H1 (cell line): ENCODE data around the gene CACNA1E. TPM values are rescaled to one million over a fixed set of nuclear protein-coding genes. Genes with fewer than 3 reads are reported as not detected.

Source experiments
- CTCF ChIA-PET: fragments of 300-600 bp; sonication (Branson Sonifier 250); formaldehyde crosslinking; loops from one replicate; lab custom pipeline; 2021; ENCODE audit not compliant: partially characterized antibody; lab: Charles Lee
- POLR2A ChIA-PET: fragments of 300-600 bp; sonication (Branson Sonifier 250); formaldehyde crosslinking; loops from one replicate; lab custom pipeline; 2021; ENCODE audit warnings: inconsistent platforms; ENCODE audit not compliant: partially characterized antibody; lab: Charles Lee
- DNase-seq, 2 experiments: peaks; one replicate each; pipeline versions ENCODE4 v3.0.0 to v3.0.0-alpha.2; 2010 to 2022; ENCODE audit warnings: low spot score in 2 of 2, low read depth in 1 of 2, mixed read lengths in 1 of 2
- FAIRE-seq: peaks from 2 replicates; lab custom pipeline; 2011; peaks lifted over from hg19 to GRCh38; lab: Jason Lieb, UNC
- H2AFZ ChIP-seq: 2 replicates; pipeline ENCODE4 v1.8.1; 2012; ENCODE audit warnings: low read length, inconsistent platforms
- H2AK5ac ChIP-seq: 2 replicates; pipeline ENCODE4 v1.6.1; 2013; ENCODE audit warnings: low read depth, low read length
- H2BK120ac ChIP-seq: replicated peaks from 2 replicates; pipeline ENCODE3; 2013; ENCODE audit warnings: low read depth, low read length, inconsistent platforms
- H2BK12ac ChIP-seq: 2 replicates; pipeline ENCODE4 v1.6.1; 2013; ENCODE audit warnings: low read depth, low read length
- H2BK15ac ChIP-seq: 2 replicates; pipeline ENCODE4 v1.6.1; 2013; ENCODE audit warnings: low read length
- H2BK20ac ChIP-seq: 2 replicates; pipeline ENCODE4 v1.6.1; 2013; ENCODE audit warnings: low read length
- H2BK5ac ChIP-seq: 2 replicates; pipeline ENCODE4 v1.6.1; 2013; ENCODE audit warnings: low read depth, low read length
- H3K14ac ChIP-seq: 2 replicates; pipeline ENCODE4 v1.6.1; 2013; ENCODE audit warnings: inconsistent platforms; ENCODE audit not compliant: insufficient read length
- H3K18ac ChIP-seq: 2 replicates; pipeline ENCODE4 v1.6.1; 2013; ENCODE audit warnings: low read length; ENCODE audit errors: extremely low read depth
- H3K23ac ChIP-seq: 2 replicates; pipeline ENCODE4 v1.6.1; 2013; ENCODE audit warnings: inconsistent platforms; ENCODE audit not compliant: insufficient read length
- H3K23me2 ChIP-seq: 2 replicates; pipeline ENCODE4 v1.6.1; 2013; ENCODE audit warnings: low read depth, low read length
- H3K27ac ChIP-seq: 2 replicates; pipeline ENCODE4 v1.6.1; 2011; ENCODE audit warnings: low read depth, low read length, inconsistent platforms
- H3K27me3 ChIP-seq, 4 experiments: replicated peaks in 1 of 4; 1 replicate in 1 of 4; 2 replicates in 3 of 4; pipeline versions ENCODE4 v1.6.1 to v1.8.1; 2011 to 2013; ENCODE audit warnings: low read length in 3 of 4, mild to moderate bottlenecking in 3 of 4, inconsistent platforms in 2 of 4, mixed read lengths in 2 of 4, moderate library complexity in 1 of 4; ENCODE audit not compliant: control insufficient read depth in 3 of 4, insufficient read depth in 3 of 4; ENCODE audit errors: extremely low read depth in 1 of 4
- H3K36me3 ChIP-seq, 4 experiments: 2 replicates each; pipeline versions ENCODE4 v1.6.1 to v1.8.1; 2011 to 2013; ENCODE audit warnings: mild to moderate bottlenecking in 4 of 4, low read length in 3 of 4, moderate library complexity in 2 of 4, control low read depth in 1 of 4, inconsistent platforms in 1 of 4; ENCODE audit not compliant: insufficient read depth in 4 of 4, control insufficient read depth in 2 of 4
- H3K4ac ChIP-seq: replicated peaks from 2 replicates; pipeline ENCODE3; 2013; ENCODE audit warnings: low read length, low read depth, mixed read lengths, inconsistent platforms; ENCODE audit not compliant: insufficient read length
- H3K4me1 ChIP-seq, 4 experiments: replicated peaks in 1 of 4; 1 replicate in 1 of 4; 2 replicates in 3 of 4; pipeline versions ENCODE4 v1.6.1 to v1.8.1; 2011 to 2013; ENCODE audit warnings: low read length in 3 of 4, inconsistent platforms in 2 of 4, mixed read lengths in 1 of 4; ENCODE audit not compliant: insufficient read depth in 4 of 4, control insufficient read depth in 3 of 4
- H3K4me2 ChIP-seq, 2 experiments: 2 replicates each; pipeline versions ENCODE4 v1.6.1 to v1.8.1; 2011 to 2013; ENCODE audit warnings: low read depth in 2 of 2, low read length in 2 of 2, control low read depth in 1 of 2, inconsistent platforms in 1 of 2, mild to moderate bottlenecking in 1 of 2; ENCODE audit not compliant: insufficient read depth in 1 of 2
- H3K4me3 ChIP-seq, 4 experiments: fragments of 200-600, 300-600 bp in 1 of 4; sonication (generic), shearing (Covaris generic), sonication (Bioruptor Twin) in 1 of 4; 2 replicates each; pipeline versions ENCODE4 v1.5.1 to v1.8.1; 2011 to 2016; ENCODE audit warnings: low read length in 4 of 4, low read depth in 3 of 4, control low read depth in 2 of 4, inconsistent platforms in 2 of 4, mild to moderate bottlenecking in 2 of 4, mixed read lengths in 1 of 4, moderate library complexity in 1 of 4; ENCODE audit not compliant: insufficient read depth in 2 of 4; ENCODE audit errors: extremely low read depth in 1 of 4
- H3K56ac ChIP-seq: replicated peaks from 2 replicates; pipeline ENCODE3; 2013; ENCODE audit warnings: low read depth, mild to moderate bottlenecking, mixed read lengths, low read length, inconsistent platforms; ENCODE audit not compliant: insufficient read length
- H3K79me1 ChIP-seq: 2 replicates; pipeline ENCODE4 v1.6.1; 2013; ENCODE audit warnings: low read depth, low read length, control low read depth
- H3K79me2 ChIP-seq, 2 experiments: 2 replicates each; pipeline versions ENCODE4 v1.6.1 to v1.8.1; 2012 to 2013; ENCODE audit warnings: low read length in 2 of 2, mild to moderate bottlenecking in 2 of 2, inconsistent platforms in 1 of 2; ENCODE audit not compliant: insufficient read depth in 2 of 2, control insufficient read depth in 1 of 2
- H3K9ac ChIP-seq, 4 experiments: replicated peaks in 1 of 4; 1 replicate in 1 of 4; 2 replicates in 3 of 4; pipeline versions ENCODE4 v1.6.1 to v1.8.1; 2011 to 2013; ENCODE audit warnings: low read depth in 3 of 4, low read length in 3 of 4, control low read depth in 2 of 4, mild to moderate bottlenecking in 2 of 4, moderate library complexity in 2 of 4, inconsistent platforms in 1 of 4; ENCODE audit errors: extremely low read depth in 1 of 4
- H3K9me3 ChIP-seq, 2 experiments: 2 replicates each; pipeline versions ENCODE4 v1.6.1 to v1.8.1; 2012 to 2013; ENCODE audit warnings: mild to moderate bottlenecking in 2 of 2, moderate library complexity in 2 of 2, control low read depth in 1 of 2, inconsistent platforms in 1 of 2, low read depth in 1 of 2, low read length in 1 of 2, mixed read lengths in 1 of 2; ENCODE audit not compliant: insufficient read depth in 2 of 2
- H4K20me1 ChIP-seq, 2 experiments: replicated peaks in 1 of 2; 2 replicates each; pipeline versions ENCODE3 to v1.8.1; 2011 to 2013; ENCODE audit warnings: inconsistent platforms in 2 of 2, low read length in 2 of 2, mild to moderate bottlenecking in 1 of 2; ENCODE audit not compliant: insufficient read depth in 2 of 2, control insufficient read depth in 1 of 2
- H4K5ac ChIP-seq: 2 replicates; pipeline ENCODE4 v1.6.1; 2013; ENCODE audit warnings: low read length, low read depth, mixed read lengths, inconsistent platforms; ENCODE audit not compliant: insufficient read length
- H4K8ac ChIP-seq: 2 replicates; pipeline ENCODE4 v1.8.0; 2013; ENCODE audit warnings: mild to moderate bottlenecking, moderate library complexity, low read length, inconsistent platforms; ENCODE audit not compliant: insufficient read depth; ENCODE audit errors: extremely low read depth
- H4K91ac ChIP-seq: replicated peaks from 2 replicates; pipeline ENCODE3; 2013; ENCODE audit warnings: low read length, mixed read lengths, inconsistent platforms; ENCODE audit not compliant: insufficient read length
- BACH1 ChIP-seq: IDR thresholded peaks from 2 replicates; pipeline ENCODE4 v1.6.1; 2012; ENCODE audit warnings: low read length, improper control_type of control experiment
- CEBPB ChIP-seq: IDR thresholded peaks from 2 replicates; pipeline ENCODE4 v1.6.1; 2012; ENCODE audit warnings: low read depth, low read length
- SP1 ChIP-seq: IDR thresholded peaks from 2 replicates; pipeline ENCODE4 v1.6.1; 2011; ENCODE audit warnings: low read depth, low read length
- TEAD4 ChIP-seq: IDR thresholded peaks from 2 replicates; pipeline ENCODE4 v1.6.1; 2012; ENCODE audit warnings: low read depth, low read length, inconsistent platforms, mixed read lengths
- WGBS, 2 experiments: shearing (Covaris generic) in 1 of 2; methylation state at CpG; one replicate each; pipeline versions ENCODE4 v1.1.6 to v1.1.7; 2013 to 2015; ENCODE audit warnings: low lambda C conversion rate in 2 of 2, mixed read lengths in 2 of 2, inconsistent platforms in 1 of 2, low coverage in 1 of 2, missing lambda C conversion rate in 1 of 2; ENCODE audit not compliant: insufficient replicate concordance in 2 of 2, insufficient coverage in 1 of 2, insufficient read length in 1 of 2; ENCODE audit errors: extremely low coverage in 1 of 2, missing lambda C conversion rate in 1 of 2; 5-methylcytosine and 5-hydroxymethylcytosine counted together
- polyA plus RNA-seq, 7 experiments: library from polyadenylated mRNA; depleted of rRNA in 3 of 7; stranded (reverse) in 5 of 7; unstranded in 2 of 7; fragments of >200 nt in 5 of 7; fragments of 200-250 nt in 2 of 7; gene quantifications; 1 replicate in 5 of 7; 2 replicates in 1 of 7; 4 replicates in 1 of 7; pipeline versions ENCODE4 v1.2.1 to v1.2.3, GENCODE V29; 2011 to 2013; ENCODE audit warnings: missing spikeins in 2 of 7, mixed read lengths in 2 of 7
- total RNA-seq: library from RNA; stranded (reverse); fragmentation: NEBNext Ultra II Directional; extraction: Animal tissue kit (Norgen Biotek cat#: 25700); gene quantifications from 2 replicates; pipeline ENCODE4 v1.2.1, GENCODE V29; 2021

Gene CACNA1E
- total and polyA plus RNA-seq, 2 of the 8 experiments (the other 6 are each of a cell fraction or from before 2014, with no cell fraction given) = 0.98 to 1.3 TPM

DNA sequence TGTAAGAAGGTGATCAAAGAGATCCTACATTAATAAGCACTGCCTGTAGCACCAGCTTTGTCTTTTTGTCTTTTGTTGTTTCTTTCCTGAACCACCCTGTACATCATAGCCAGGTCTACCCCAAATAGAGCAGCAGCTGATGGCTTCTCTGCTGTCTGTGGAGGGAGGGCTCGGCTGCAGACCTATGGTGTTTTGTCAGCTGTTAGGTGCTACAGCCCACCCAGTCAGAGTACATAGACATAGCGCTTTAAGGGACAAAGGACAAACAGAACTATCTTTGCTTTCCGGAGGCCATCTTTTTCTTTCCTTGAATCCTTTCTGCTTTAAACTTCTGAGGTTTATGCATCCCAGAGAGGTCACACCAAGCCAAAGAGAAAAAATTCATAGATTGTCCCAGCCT lies 320.1 kb downstream of the CACNA1E start:
- Histone ChIP-seq H2BK15ac (no peak overlapping the region), H4K8ac (no peak overlapping the region), H3K4me3 (no peak overlapping the region), H3K9ac (no peak overlapping the region), H3K27ac (no peak overlapping the region), H3K56ac (no peak overlapping the region), H2AK5ac (no peak overlapping the region), H3K79me2 (no peaks in the 10 kb centered on the region), H3K79me1 (no peaks in the 10 kb centered on the region), H4K20me1 (no peaks in the 10 kb centered on the region), H2BK20ac (no peak overlapping the region), H3K4me2 (no peak overlapping the region), H2BK120ac (no peak overlapping the region), H3K36me3 (no peaks in the 10 kb centered on the region), H3K4me1 (peaks cover 0 to 2% (median 0%) of the 10 kb centered on the region in 4 experiments; a peak in 1 of 7 replicates), H2AFZ (no peak overlapping the region), H4K5ac (no peak overlapping the region), H3K27me3 (no peaks in the 10 kb centered on the region), H3K9me3 (no peaks in the 10 kb centered on the region), H3K23me2 (no peaks in the 10 kb centered on the region), H2BK12ac (no peak overlapping the region), H3K14ac (no peak overlapping the region), H4K91ac (no peak overlapping the region), H3K23ac (no peak overlapping the region), H2BK5ac (no peak overlapping the region), H3K18ac (no peak overlapping the region), H3K4ac (no peak overlapping the region)
- ChIA-PET POLR2A (no interaction called here), CTCF (interaction anchor here (0.6 kb wide), 1 partner anchor 322 kb away, joined by 5 read pairs; no protein-coding TSS in a partner anchor)
- FAIRE-seq (no peak), DNase-seq (no peak)
- no peak for TF ChIP-seq BACH1
- no peak for TF ChIP-seq SP1
- no peak for TF ChIP-seq CEBPB
- no peak for TF ChIP-seq TEAD4
- 81% methylated on average over 3 of the region's 3 CpGs; no CpG with 5 or more reads in 1 of the 2 experiments for WGBS, 2 experiments
